ENCODE data around the gene TCF21.

Gene TCF21

DNA sequence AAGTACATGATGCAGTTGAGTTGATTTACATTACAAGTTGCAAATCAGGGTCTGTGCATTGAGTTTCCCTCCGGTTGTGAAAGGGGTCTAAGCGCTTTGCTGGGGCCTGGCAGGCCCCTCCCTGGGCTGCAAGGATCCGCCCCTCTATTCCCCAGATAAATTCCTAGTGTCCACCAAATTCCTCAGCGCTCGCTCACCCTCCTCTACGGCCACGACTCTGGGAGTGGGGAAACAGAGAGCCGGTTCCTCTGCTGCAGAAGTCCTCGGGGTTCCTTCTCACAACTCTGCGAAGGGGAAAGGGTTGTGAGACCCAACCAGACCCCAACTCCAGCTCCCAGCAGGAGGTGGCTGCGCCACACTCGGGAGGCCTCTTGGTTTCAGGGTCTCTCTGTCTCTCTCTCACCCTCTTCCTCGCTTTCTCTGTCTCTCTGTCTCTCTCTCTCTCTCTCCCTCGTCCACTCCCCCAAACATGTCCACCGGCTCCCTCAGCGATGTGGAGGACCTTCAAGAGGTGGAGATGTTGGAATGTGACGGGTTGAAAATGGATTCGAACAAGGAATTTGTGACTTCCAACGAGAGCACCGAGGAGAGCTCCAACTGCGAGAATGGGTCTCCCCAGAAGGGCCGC lies at the start of gene TCF21:
TCF21 (plus strand) TSS at position 185 of the 628 bp plus-strand sequence; CDS start at position 470, 285 bp downstream.
- no peak for DNase-seq (ENCODE audit: low spot score)
- in situ Hi-C loops (cut with MboI; ENCODE audit: low pct_unique_long_range_greater_than_20kb, low sequenced_read_pairs, unreplicated experiment): no loop called here
- TF ChIP-seq, protein P1, sequence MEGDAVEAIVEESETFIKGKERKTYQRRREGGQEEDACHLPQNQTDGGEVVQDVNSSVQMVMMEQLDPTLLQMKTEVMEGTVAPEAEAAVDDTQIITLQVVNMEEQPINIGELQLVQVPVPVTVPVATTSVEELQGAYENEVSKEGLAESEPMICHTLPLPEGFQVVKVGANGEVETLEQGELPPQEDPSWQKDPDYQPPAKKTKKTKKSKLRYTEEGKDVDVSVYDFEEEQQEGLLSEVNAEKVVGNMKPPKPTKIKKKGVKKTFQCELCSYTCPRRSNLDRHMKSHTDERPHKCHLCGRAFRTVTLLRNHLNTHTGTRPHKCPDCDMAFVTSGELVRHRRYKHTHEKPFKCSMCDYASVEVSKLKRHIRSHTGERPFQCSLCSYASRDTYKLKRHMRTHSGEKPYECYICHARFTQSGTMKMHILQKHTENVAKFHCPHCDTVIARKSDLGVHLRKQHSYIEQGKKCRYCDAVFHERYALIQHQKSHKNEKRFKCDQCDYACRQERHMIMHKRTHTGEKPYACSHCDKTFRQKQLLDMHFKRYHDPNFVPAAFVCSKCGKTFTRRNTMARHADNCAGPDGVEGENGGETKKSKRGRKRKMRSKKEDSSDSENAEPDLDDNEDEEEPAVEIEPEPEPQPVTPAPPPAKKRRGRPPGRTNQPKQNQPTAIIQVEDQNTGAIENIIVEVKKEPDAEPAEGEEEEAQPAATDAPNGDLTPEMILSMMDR (IDR thresholded peaks at IDR 0.05; ENCODE audit: extremely low read depth, insufficient read depth, missing control alignments): no peak

DNA sequence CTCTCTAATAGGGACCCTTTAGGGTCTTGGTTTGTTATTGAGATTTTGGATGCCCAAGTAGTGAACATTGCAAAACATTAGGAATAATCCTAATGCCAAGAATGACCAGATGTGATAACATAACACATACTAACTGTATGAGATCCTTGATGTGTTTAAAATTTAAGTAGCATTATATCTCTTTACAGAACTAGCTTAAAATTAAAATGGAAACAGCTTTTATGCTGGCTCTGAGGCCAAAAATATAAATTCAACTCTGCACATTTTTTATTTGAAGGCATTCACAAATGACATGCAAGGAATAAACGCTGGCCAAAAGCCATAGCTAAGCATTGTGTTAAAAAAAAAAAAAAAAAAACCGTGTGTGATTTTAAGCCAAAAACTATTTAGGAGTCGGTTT lies 47.7 kb upstream of the TCF21 start:
- in situ Hi-C loops (cut with MboI; ENCODE audit: low pct_unique_long_range_greater_than_20kb, low sequenced_read_pairs, unreplicated experiment): no loop called here
- no peak for DNase-seq (ENCODE audit: low spot score)
- TF ChIP-seq, protein P1 (IDR thresholded peaks at IDR 0.05; ENCODE audit: extremely low read depth, insufficient read depth, missing control alignments): no peak

DNA sequence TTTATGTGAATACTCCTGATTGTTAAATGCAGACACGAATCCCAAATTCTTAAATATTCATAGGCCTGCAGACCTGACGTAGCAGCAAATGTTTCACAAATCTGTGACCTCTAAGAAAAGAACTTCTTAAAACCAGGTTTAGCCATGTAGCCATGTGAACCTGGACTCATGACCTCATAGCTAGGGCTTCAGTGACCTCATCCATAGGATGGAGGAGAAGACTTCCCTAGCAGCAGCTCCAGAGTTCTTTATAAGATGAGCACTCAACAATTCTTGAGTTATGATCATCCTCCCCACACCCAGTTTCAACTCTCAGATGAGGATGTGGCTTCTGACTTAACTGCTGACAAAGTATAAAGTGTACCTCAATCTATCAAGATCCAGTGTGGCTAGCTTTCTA lies 45.8 kb upstream of the TCF21 start:
- in situ Hi-C loops (cut with MboI; ENCODE audit: low pct_unique_long_range_greater_than_20kb, low sequenced_read_pairs, unreplicated experiment): no loop called here
- TF ChIP-seq, protein P1 (IDR thresholded peaks at IDR 0.05; ENCODE audit: extremely low read depth, insufficient read depth, missing control alignments): no peak
- no peak for DNase-seq (ENCODE audit: low spot score)

DNA sequence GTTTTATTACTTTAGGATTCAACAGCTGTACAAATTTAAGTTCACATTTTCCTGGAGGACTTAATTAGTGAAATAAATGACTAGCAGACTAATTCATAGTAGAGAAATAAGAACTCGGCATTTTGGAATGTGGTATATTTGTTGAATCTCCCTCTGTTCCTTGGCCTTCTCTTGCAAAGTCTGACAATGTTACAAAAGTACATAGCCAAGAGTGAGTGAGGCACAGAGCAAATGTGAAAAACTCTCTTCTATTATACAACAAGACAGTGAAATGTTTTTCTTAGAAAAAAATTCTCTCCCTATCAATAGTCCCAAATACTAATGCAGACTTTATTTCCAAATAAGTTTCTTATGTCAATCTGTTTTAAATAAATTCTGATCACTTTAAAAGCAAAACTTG lies 44.2 kb upstream of the TCF21 start:
- TF ChIP-seq, protein P1 (IDR thresholded peaks at IDR 0.05; ENCODE audit: extremely low read depth, insufficient read depth, missing control alignments): no peak
- in situ Hi-C loops (cut with MboI; ENCODE audit: low pct_unique_long_range_greater_than_20kb, low sequenced_read_pairs, unreplicated experiment): no loop called here

DNA sequence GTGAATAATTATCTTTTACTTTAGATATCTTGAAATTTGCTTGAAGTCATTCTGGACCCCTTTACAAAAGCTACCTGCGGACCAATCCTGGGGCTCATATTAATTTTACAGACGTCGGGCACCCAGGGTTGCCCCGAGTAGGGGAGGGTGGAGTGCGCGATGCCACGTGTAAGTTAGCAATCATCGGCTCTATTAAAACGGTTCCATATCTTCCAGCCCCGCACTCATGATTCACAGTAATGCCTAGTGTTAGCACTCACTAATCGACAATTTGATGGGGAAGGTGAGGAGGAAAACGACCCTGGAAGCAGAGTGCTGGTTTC lies 34.9 kb upstream of the TCF21 start:
- TF ChIP-seq, protein P1 (IDR thresholded peaks at IDR 0.05; ENCODE audit: extremely low read depth, insufficient read depth, missing control alignments): no peak
- in situ Hi-C loops (cut with MboI; ENCODE audit: low pct_unique_long_range_greater_than_20kb, low sequenced_read_pairs, unreplicated experiment): no loop called here
- no peak for DNase-seq (ENCODE audit: low spot score)

More for the DNA sequence above, 44.2 kb upstream of the TCF21 start:
- DNase-seq (ENCODE audit: low spot score): no peak

DNA sequence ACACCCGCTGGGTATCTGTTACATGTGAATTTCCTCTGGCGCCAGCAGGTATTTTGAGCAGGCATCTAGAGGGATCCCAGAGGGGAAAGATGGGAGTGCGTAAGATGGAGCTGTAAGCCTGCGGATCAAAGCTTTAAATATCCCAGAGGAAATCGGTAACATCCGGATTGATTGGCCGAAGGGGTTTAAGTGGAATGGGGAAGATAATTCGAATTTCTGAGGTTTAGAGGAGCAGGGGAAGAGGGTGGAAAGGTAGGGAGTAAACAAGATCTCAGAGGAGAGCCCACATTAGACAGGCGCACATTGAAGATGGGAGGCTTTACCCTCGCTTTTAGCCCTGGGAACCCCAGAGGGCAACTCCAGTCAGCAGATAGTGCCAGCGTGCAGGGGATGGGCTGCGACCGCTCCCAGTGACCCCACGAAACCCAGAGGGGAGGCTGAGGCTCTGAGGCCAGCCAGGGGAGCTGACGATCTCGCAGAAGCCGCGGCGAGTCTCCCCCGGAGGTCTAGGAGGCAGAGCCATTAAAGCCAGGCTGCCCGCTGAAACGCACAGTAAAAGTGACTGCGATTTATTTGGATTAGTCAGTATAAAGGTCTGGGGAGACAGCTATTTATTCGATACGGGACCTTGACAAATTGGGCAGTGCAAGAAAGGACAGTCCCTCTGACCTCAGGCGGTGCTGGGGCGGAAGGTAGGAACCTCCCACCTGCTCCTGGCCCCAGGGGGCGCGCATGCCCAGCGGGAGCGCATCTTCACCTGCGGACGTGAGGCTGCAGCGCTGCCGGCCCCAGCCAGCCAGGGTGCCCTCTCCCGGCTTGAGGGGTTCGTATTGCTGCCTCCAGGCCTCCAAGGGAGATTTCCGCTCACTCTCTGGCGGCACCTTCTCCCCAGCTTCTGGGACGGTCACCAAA lies 34.3 kb upstream of the TCF21 start:
- in situ Hi-C loops (cut with MboI; ENCODE audit: low pct_unique_long_range_greater_than_20kb, low sequenced_read_pairs, unreplicated experiment): no loop called here
- TF ChIP-seq, protein P1 (IDR thresholded peaks at IDR 0.05; ENCODE audit: extremely low read depth, insufficient read depth, missing control alignments): no peak
- DNase-seq (ENCODE audit: low spot score): no peak
